Measurements from ENCODE around the gene HABP4. TPM values are rescaled to one million over a fixed set of nuclear protein-coding genes. Genes with fewer than 3 reads are reported as not detected.

HABP4 gene
- total RNA-seq, 1 donor from 2014 or later, result 17.2 TPM

DNA sequence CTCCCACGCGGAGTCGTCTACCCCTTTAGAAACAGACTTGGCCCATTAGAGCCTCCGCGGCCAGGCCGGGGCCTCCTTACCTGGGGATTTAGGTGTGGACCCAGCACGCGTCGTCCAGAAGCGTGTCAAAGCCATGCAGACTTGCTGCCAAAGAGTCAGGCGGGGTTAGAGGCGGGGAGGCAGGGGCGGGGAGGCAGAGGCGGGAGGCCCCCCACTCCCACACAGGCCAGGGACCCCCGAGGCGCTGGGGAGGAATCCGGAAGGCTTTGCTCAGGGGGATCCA lies 47.1 kb downstream of the HABP4 start:
- Histone ChIP-seq H3K4me3 (no peak overlapping the region), H3K27ac (no peak overlapping the region), H3K9me3 (no peaks in the 10 kb centered on the region), H3K4me1 (no peaks in the 10 kb centered on the region), H3K36me3 (no peaks in the 10 kb centered on the region), H3K27me3 (no peaks in the 10 kb centered on the region)
- intact Hi-C loops (cut with DNase I), result no loop called here
- no peak for TF ChIP-seq POLR2AphosphoS5 (IDR thresholded peaks at IDR 0.05; ENCODE audit: insufficient read depth in 1 of 2, low read depth in 1 of 2)
- TF ChIP-seq POLR2A (IDR thresholded peaks at IDR 0.05), result no peak
- TF ChIP-seq, protein P1, sequence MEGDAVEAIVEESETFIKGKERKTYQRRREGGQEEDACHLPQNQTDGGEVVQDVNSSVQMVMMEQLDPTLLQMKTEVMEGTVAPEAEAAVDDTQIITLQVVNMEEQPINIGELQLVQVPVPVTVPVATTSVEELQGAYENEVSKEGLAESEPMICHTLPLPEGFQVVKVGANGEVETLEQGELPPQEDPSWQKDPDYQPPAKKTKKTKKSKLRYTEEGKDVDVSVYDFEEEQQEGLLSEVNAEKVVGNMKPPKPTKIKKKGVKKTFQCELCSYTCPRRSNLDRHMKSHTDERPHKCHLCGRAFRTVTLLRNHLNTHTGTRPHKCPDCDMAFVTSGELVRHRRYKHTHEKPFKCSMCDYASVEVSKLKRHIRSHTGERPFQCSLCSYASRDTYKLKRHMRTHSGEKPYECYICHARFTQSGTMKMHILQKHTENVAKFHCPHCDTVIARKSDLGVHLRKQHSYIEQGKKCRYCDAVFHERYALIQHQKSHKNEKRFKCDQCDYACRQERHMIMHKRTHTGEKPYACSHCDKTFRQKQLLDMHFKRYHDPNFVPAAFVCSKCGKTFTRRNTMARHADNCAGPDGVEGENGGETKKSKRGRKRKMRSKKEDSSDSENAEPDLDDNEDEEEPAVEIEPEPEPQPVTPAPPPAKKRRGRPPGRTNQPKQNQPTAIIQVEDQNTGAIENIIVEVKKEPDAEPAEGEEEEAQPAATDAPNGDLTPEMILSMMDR (IDR thresholded peaks at IDR 0.05), result no peak
- DNase-seq (ENCODE audit: extremely low spot score in 2 of 2), result no peak

DNA sequence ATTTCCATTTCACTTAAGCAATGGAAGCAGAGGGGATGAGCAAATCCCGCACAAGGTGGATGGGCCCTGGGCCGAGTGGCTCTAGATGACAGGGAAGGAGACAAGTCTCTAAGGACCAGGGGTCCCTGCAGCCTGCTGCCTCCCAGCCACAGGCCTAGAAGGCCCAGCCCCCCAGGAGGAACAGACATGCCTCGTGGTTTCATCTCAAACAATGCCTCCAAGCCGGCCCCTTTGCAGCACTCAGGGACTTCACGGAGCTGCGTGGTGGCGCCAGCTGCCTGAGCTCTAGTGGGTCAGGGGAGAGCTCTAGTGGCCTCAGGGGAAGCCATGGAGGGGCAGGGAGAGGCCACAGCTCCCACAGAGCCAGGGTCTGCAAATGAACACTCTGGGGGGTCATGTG lies 48.8 kb downstream of the HABP4 start:
- H3K27ac ChIP-seq, result no peak overlapping the region
- DNase-seq (ENCODE audit: extremely low spot score in 2 of 2), result no peak
- H3K27me3 ChIP-seq, result no peaks in the 10 kb centered on the region
- H3K4me3 ChIP-seq, result no peak overlapping the region
- H3K9me3 ChIP-seq, result no peaks in the 10 kb centered on the region
- intact Hi-C loops (cut with DNase I), result no loop called here
- no peaks in the 10 kb centered on the region for H3K36me3 ChIP-seq
- TF ChIP-seq, protein P1 (IDR thresholded peaks at IDR 0.05), result no peak
- no peaks in the 10 kb centered on the region for H3K4me1 ChIP-seq

DNA sequence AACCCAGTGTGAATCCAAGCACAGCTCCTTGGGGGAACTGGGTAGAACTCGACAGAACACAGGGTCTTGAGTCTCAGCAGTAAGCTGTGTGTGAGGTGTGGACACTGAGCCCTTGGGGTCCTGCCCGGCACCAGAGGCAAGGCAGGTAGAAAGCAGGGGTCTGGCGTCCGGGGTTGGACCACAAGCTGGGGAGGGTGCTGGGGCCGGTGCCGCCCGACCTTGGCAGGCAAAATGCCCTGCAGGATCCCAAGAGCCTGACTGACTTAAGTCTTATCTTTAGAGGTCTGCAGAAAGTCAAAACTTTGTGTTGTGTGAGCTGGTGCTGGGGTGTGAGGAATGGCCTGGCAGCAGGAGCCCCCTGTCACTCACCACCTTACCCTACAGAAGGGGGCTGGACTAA lies 49.3 kb downstream of the HABP4 start:
- intact Hi-C loops (cut with DNase I), result no loop called here
- no peak overlapping the region for H3K4me3 ChIP-seq
- no peak for DNase-seq (ENCODE audit: extremely low spot score in 2 of 2)
- no peaks in the 10 kb centered on the region for H3K4me1 ChIP-seq
- H3K27me3 ChIP-seq, result no peaks in the 10 kb centered on the region
- TF ChIP-seq, protein P1 (IDR thresholded peaks at IDR 0.05), result no peak
- no peak for TF ChIP-seq POLR2AphosphoS5 (IDR thresholded peaks at IDR 0.05; ENCODE audit: insufficient read depth in 1 of 2, low read depth in 1 of 2)
- no peak for TF ChIP-seq POLR2A (IDR thresholded peaks at IDR 0.05)
- H3K27ac ChIP-seq, result no peak overlapping the region
- H3K36me3 ChIP-seq, result no peaks in the 10 kb centered on the region
- no peaks in the 10 kb centered on the region for H3K9me3 ChIP-seq

DNA sequence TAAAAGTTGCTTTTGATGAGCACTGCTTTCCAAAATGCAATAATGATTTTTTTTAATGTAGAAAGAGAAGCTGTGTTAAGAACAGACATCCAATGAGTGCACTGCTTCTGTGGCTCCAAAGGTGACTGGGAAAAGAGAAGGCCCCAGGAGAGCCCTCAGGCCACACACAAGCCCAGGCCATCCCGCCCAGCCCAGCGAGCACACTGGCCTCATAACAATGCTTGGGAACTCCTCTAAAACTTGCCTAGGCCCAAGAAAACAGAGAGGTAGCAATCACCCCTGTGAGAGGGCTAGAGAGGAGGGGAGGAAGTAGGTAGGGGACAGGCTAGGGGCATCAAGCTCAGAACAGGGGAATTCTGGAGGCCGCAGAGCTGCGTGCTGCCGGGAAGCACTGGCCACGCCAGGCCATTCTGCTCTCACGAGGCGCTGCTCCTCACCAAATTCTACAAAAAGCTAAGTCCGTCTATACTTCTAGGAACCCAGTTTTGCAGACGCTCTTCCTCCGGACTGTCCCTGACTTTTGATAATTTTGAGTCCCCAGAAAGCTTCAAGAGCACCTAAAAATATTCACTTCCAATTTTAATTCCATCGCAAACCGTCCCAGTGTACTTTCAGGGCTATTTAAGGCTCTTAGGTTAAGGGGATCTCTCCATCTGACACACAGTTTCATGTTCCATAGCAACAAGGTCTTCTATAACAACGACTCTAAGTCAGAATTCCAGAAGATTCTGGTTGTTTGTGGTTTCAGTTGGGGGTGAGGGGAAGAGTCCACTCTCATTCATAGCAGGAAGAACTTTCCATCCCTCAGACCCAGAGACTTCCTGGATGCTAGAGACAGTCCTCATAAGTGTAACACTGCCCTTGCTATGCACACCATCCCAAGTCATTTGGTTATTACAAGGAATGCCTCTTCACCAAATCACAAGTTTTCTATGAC lies 51.0 kb downstream of the HABP4 start:
- Histone ChIP-seq H3K27me3 (no peaks in the 10 kb centered on the region), H3K4me1 (no peaks in the 10 kb centered on the region), H3K9me3 (no peaks in the 10 kb centered on the region), H3K4me3 (no peak overlapping the region), H3K36me3 (no peaks in the 10 kb centered on the region), H3K27ac (no peak overlapping the region)
- DNase-seq (ENCODE audit: extremely low spot score in 2 of 2), result no peak
- intact Hi-C loops (cut with DNase I), result no loop called here
- TF ChIP-seq, protein P1 (IDR thresholded peaks at IDR 0.05), result no peak
- no peak for TF ChIP-seq POLR2AphosphoS5 (IDR thresholded peaks at IDR 0.05; ENCODE audit: insufficient read depth in 1 of 2, low read depth in 1 of 2)
- TF ChIP-seq POLR2A (IDR thresholded peaks at IDR 0.05), result no peak
